Esophagus muscularis mucosa (tissue), 4 donors: ENCODE measurements around the gene PTPN1.

ENCODE experiments used
- CTCF ChIP-seq, 3 experiments: fragments of 200-600 bp in 2 of 3; fragments of 450-650 bp in 1 of 3; sonication (generic) in 2 of 3; IDR thresholded peaks; one replicate each; pipeline ENCODE4 v1.5.1; 2017 to 2019; ENCODE audit warnings: antibody characterized with exemption in 3 of 3, mild to moderate bottlenecking in 2 of 3, moderate library complexity in 1 of 3
- EP300 ChIP-seq: sonication (generic); formaldehyde crosslinking; IDR thresholded peaks from one replicate; pipeline ENCODE4 v1.6.1; 2017; ENCODE audit warnings: antibody characterized with exemption
- POLR2A ChIP-seq: fragments of 450-650 bp; IDR thresholded peaks from one replicate; pipeline ENCODE4 v1.6.1; 2017; ENCODE audit warnings: antibody characterized with exemption, moderate library complexity, mild to moderate bottlenecking, low read depth
- POLR2AphosphoS5 ChIP-seq, 2 donors: sonication (generic); formaldehyde crosslinking; IDR thresholded peaks; one replicate each; pipeline ENCODE4 v1.6.1; 2017; ENCODE audit warnings: antibody characterized with exemption in 2 of 2

GRCh38 chr20:50472693-50473664 is 37.2 kb upstream of the PTPN1 start:
- TF ChIP-seq CTCF (IDR thresholded peaks at IDR 0.05) (no peak), EP300 (no peak), POLR2AphosphoS5 (IDR thresholded peaks at IDR 0.05) (no peak), POLR2A (no peak)
